Caco-2 (cell line): Measurements from ENCODE around the gene PLEKHG5. TPM values are rescaled to one million over a fixed set of nuclear protein-coding genes. Genes with fewer than 3 reads are reported as not detected.
"Not testable (repeated sequence)": the region's sequence is repeated elsewhere in the genome, so short reads cannot be mapped to it uniquely, and the experiment has no call there.

ENCODE experiments used
- BruUV-seq: library from RNA; stranded (reverse); fragments of 400-500 nt; replicated peaks from 2 replicates; lab custom pipeline; 2021; lab: Mats Ljungman, UMichigan
- CTCF ChIA-PET: fragments of 300-600 bp; sonication (Branson Sonifier 250); formaldehyde crosslinking; loops from one replicate; lab custom pipeline; 2022; ENCODE audit warnings: antibody characterized with exemption; lab: Charles Lee
- POLR2A ChIA-PET: fragments of 300-600 bp; sonication (Branson Sonifier 250); formaldehyde crosslinking; loops from one replicate; lab custom pipeline; 2022; ENCODE audit warnings: antibody characterized with exemption; lab: Charles Lee
- DNase-seq, 2 experiments: peaks; one replicate each; pipeline versions ENCODE4 v3.0.0 to v3.0.0-alpha.2; 2020 to 2022
- H3K27me3 ChIP-seq: replicated peaks from 2 replicates; pipeline ENCODE4 v1.6.0; 2011; ENCODE audit warnings: low read length; ENCODE audit not compliant: control insufficient read depth, insufficient read depth
- H3K36me3 ChIP-seq: 2 replicates; pipeline ENCODE4 v1.5.1; 2011; ENCODE audit warnings: low read length; ENCODE audit not compliant: control insufficient read depth, insufficient read depth
- H3K4me1 ChIP-seq: fragments of 250-450 bp; sonication (Bioruptor Pico); 2 replicates; pipeline ENCODE4 v1.5.1; 2020; ENCODE audit warnings: mild to moderate bottlenecking
- H3K4me3 ChIP-seq: 2 replicates; pipeline ENCODE4 v1.5.1; 2011; ENCODE audit warnings: low read depth, mild to moderate bottlenecking, control low read depth, low read length
- H3K9me3 ChIP-seq: fragments of 250-450 bp; sonication (Bioruptor Pico); 2 replicates; pipeline ENCODE4 v1.5.1; 2020; ENCODE audit warnings: mild to moderate bottlenecking, moderate library complexity
- H3K27ac Mint-ChIP-seq: one replicate; pipeline ENCODE4 v1.8.0; 2022; ENCODE audit warnings: mixed read lengths; ENCODE audit not compliant: unreplicated experiment
- H3K27me3 Mint-ChIP-seq: one replicate; pipeline ENCODE4 v1.8.0; 2022; ENCODE audit warnings: mixed read lengths; ENCODE audit not compliant: insufficient read depth, unreplicated experiment
- H3K36me3 Mint-ChIP-seq: one replicate; pipeline ENCODE4 v1.8.0; 2022; ENCODE audit warnings: mild to moderate bottlenecking, mixed read lengths; ENCODE audit not compliant: insufficient read depth, unreplicated experiment
- H3K4me1 Mint-ChIP-seq: one replicate; pipeline ENCODE4 v1.8.0; 2022; ENCODE audit warnings: low read depth, mixed read lengths; ENCODE audit not compliant: unreplicated experiment
- H3K4me3 Mint-ChIP-seq: one replicate; pipeline ENCODE4 v1.8.0; 2022; ENCODE audit warnings: mild to moderate bottlenecking, moderate library complexity, mixed read lengths; ENCODE audit not compliant: unreplicated experiment
- H3K9me3 Mint-ChIP-seq: one replicate; pipeline ENCODE4 v1.8.0; 2022; ENCODE audit warnings: mixed read lengths; ENCODE audit not compliant: unreplicated experiment
- intact Hi-C: fragments of 100-400 bp; cut with micrococcal nuclease; formaldehyde crosslinking; loops from one replicate; pipeline ENCODE4 v1.10.0; 2022; ENCODE audit not compliant: unreplicated experiment
- total RNA-seq: library from RNA; stranded (reverse); gene quantifications from 2 replicates; pipeline ENCODE4 v1.2.3, GENCODE V29; 2022
- TF ChIP-seq, protein P1 (sequence below), 2 experiments: fragments of 200-600 bp in 1 of 2; IDR thresholded peaks; 1 replicate in 1 of 2; 2 replicates in 1 of 2; pipeline versions ENCODE4 v1.5.1 to v1.8.0; 2011 to 2022; ENCODE audit warnings: antibody characterized with exemption in 1 of 2, control low read depth in 1 of 2, inconsistent platforms in 1 of 2, low read depth in 1 of 2, low read length in 1 of 2, mild to moderate bottlenecking in 1 of 2, moderate library complexity in 1 of 2; ENCODE audit not compliant: insufficient read depth in 1 of 2, severe bottlenecking in 1 of 2, unreplicated experiment in 1 of 2

Gene PLEKHG5
- total RNA-seq, 1 experiment from 2014 or later, result 12.2 TPM

DNA sequence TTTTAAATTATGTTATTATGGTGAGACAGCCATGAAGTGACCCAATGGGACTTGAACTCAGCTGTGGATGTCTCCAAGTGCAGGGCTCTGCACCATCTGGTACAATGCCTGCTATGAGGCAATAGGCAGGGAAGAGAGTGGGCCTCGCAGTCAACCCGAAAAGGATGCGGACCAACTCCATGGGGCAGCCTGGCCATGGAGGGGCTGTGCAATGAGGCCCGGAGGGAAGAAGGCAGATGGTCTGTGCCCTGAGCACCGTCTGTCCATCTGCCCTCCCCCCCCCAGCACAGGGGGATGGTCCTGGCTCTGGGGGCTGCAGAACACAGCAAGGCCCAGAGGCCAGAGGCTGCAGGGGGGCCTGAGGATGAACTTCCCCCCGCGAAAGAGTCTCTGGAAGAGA lies 49.9 kb downstream of the PLEKHG5 start:
- TF ChIP-seq, protein P1, sequence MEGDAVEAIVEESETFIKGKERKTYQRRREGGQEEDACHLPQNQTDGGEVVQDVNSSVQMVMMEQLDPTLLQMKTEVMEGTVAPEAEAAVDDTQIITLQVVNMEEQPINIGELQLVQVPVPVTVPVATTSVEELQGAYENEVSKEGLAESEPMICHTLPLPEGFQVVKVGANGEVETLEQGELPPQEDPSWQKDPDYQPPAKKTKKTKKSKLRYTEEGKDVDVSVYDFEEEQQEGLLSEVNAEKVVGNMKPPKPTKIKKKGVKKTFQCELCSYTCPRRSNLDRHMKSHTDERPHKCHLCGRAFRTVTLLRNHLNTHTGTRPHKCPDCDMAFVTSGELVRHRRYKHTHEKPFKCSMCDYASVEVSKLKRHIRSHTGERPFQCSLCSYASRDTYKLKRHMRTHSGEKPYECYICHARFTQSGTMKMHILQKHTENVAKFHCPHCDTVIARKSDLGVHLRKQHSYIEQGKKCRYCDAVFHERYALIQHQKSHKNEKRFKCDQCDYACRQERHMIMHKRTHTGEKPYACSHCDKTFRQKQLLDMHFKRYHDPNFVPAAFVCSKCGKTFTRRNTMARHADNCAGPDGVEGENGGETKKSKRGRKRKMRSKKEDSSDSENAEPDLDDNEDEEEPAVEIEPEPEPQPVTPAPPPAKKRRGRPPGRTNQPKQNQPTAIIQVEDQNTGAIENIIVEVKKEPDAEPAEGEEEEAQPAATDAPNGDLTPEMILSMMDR (IDR thresholded peaks at IDR 0.05; ENCODE audit: insufficient read depth in 1 of 2, low read depth in 1 of 2, low read length in 1 of 2, severe bottlenecking in 1 of 2, unreplicated experiment in 1 of 2), result no peak
- DNase-seq, result no peak
- Mint-ChIP-seq H3K4me1 (peaks cover 13% of the 10 kb centered on the region), H3K27me3 (no peaks in the 10 kb centered on the region), H3K27ac (no peak overlapping the region), H3K9me3 (no peaks in the 10 kb centered on the region), H3K4me3 (no peak overlapping the region), H3K36me3 (no peaks in the 10 kb centered on the region)
- Histone ChIP-seq H3K9me3 (no peaks in the 10 kb centered on the region), H3K27me3 (no peaks in the 10 kb centered on the region), H3K4me1 (no peaks in the 10 kb centered on the region), H3K36me3 (no peaks in the 10 kb centered on the region), H3K4me3 (no peak overlapping the region)
- intact Hi-C loops, result no loop called here
- CTCF ChIA-PET, result interaction anchor here (1.1 to 2.3 kb wide), 2 partner anchors 182 to 197 kb away, joined by 3 to 11 read pairs; no protein-coding TSS in a partner anchor
- BruUV-seq, result no TSS peak
- POLR2A ChIA-PET, result no interaction called here

DNA sequence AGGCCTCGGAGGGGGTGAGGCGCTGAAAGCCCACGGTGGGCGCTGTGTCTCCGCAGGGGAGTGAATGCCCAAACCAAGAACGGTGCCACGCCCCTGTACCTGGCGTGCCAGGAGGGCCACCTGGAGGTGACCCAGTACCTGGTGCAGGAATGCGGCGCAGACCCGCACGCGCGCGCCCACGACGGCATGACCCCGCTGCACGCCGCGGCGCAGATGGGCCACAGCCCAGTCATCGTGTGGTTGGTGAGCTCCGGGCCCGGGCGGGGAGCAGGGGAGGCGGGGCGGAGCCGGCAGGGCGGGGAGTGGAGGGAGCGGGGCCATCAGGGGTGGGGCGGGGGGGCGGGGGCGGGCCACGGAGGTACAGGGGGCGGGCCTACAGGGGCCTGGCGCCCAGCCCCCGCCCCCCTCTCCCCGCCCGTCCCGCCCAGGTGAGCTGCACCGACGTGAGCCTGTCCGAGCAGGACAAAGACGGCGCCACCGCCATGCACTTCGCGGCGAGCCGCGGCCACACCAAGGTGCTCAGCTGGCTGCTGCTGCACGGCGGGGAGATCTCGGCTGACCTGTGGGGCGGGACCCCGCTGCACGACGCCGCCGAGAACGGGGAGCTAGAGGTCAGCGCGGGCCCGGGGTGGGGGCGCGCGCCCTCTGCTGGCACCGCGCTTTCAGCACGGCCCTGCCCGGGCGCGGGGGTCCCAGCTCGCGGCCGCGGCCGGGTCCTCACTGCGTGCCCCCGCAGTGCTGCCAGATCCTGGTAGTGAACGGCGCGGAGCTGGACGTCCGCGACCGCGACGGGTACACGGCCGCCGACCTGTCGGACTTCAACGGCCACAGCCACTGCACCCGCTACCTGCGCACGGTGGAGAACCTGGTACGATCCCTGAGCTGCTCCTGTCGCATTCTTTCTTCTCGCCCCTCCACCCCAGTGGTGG lies 51.0 kb downstream of the PLEKHG5 start:
- Mint-ChIP-seq H3K4me1 (peaks cover 13% of the 10 kb centered on the region), H3K9me3 (no peaks in the 10 kb centered on the region), H3K27me3 (no peaks in the 10 kb centered on the region), H3K4me3 (peak overlapping the region; percentile 63), H3K27ac (no peak overlapping the region), H3K36me3 (no peaks in the 10 kb centered on the region)
- TF ChIP-seq, protein P1 (IDR thresholded peaks at IDR 0.05; ENCODE audit: insufficient read depth in 1 of 2, low read depth in 1 of 2, low read length in 1 of 2, severe bottlenecking in 1 of 2, unreplicated experiment in 1 of 2), result peak; percentile 11 to 43
- CTCF ChIA-PET, result interaction anchor here (0.5 to 2.3 kb wide), 13 partner anchors 9 to 292 kb away, joined by 3 to 20 read pairs (median 5); partner anchors contain the start of gene HES2
- no peaks in the 10 kb centered on the region for H3K27me3 ChIP-seq
- H3K4me3 ChIP-seq, result peak overlapping the region; percentile 28
- DNase-seq, result peak; percentile 79 to 80
- POLR2A ChIA-PET, result interaction anchor here (0.6 kb wide), 1 partner anchor 83 kb away, joined by 3 read pairs; no protein-coding TSS in a partner anchor
- no peaks in the 10 kb centered on the region for H3K4me1 ChIP-seq
- intact Hi-C loops, result no loop called here
- no peaks in the 10 kb centered on the region for H3K36me3 ChIP-seq
- no peaks in the 10 kb centered on the region for H3K9me3 ChIP-seq
- no TSS peak for BruUV-seq

DNA sequence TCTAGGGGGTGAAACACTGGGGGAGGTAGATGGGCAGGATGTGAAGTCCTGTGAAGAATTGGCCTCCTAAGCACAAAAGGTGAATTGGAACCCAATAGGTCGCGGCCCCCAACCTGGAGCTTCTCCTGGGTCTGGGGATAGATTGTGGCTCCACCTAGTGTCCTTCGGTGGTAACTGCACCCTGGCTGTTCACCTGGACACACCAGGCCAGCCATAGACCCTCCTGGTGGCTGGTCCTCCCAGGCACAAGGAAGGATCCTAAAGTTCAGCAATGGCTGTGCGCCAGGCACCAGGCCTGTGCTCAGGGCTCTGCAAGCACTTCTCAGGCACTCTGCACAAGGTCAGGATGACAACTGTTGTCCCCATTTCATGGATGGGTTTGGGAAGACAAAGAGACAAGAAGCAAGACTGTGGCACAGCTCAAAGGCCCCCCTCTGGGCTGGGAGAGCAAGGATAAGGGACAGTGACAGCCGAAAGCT lies 53.4 kb downstream of the PLEKHG5 start:
- intact Hi-C loops, result loop anchor here (1.0 to 2.0 kb wide), 2 partner anchors 15 to 192 kb away; no protein-coding TSS in a partner anchor
- TF ChIP-seq, protein P1 (IDR thresholded peaks at IDR 0.05; ENCODE audit: insufficient read depth in 1 of 2, low read depth in 1 of 2, low read length in 1 of 2, severe bottlenecking in 1 of 2, unreplicated experiment in 1 of 2), result peak; percentile 88 to 89
- Histone ChIP-seq H3K27me3 (no peaks in the 10 kb centered on the region), H3K36me3 (no peaks in the 10 kb centered on the region), H3K4me1 (no peaks in the 10 kb centered on the region), H3K9me3 (no peaks in the 10 kb centered on the region), H3K4me3 (no peak overlapping the region)
- H3K4me3 Mint-ChIP-seq, result no peak overlapping the region
- H3K4me1 Mint-ChIP-seq, result peaks cover 13% of the 10 kb centered on the region
- no peak overlapping the region for H3K27ac Mint-ChIP-seq
- peak; percentile 84 to 86 for DNase-seq
- H3K9me3 Mint-ChIP-seq, result no peaks in the 10 kb centered on the region
- BruUV-seq, result no TSS peak
- H3K36me3 Mint-ChIP-seq, result no peaks in the 10 kb centered on the region
- H3K27me3 Mint-ChIP-seq, result no peaks in the 10 kb centered on the region
- CTCF ChIA-PET, result interaction anchor here (0.6 to 2.3 kb wide), 18 partner anchors 10 to 192 kb away, joined by 3 to 39 read pairs (median 4); partner anchors contain the start of gene HES2
- POLR2A ChIA-PET, result no interaction called here

DNA sequence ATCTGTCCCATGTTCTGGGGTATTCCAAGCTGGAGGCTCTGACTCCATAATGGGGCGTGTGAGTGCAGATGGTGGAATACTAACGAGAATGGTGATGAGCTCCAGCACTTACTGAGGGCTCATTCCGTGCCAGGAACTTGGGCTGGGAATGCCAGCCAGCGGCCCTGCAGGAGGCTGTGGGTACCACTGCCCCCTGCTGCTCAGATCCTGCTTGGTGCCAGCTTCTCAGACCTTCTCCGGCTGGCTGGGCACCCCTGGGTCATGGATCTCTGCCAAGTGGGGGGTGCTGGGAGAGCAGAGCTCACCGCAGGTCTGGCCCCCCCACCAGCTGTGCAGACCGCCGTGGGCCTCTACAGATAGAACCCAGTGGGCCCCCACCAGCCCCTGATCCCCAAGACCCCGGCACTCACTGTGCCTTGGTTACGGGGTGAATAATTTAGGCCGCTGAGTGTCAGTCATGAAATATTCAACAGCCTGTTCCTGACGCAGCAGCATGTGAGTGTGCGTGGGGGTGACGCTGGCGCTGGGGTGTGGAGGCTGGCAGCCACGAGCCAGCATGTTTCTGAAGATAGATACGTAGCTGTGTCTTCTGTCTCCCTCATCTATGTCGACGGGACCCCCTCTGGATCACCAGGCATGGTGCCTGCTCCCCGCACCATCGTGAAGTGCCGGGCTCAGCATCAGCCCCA lies 54.3 kb downstream of the PLEKHG5 start:
- H3K4me1 Mint-ChIP-seq, result peaks cover 13% of the 10 kb centered on the region
- POLR2A ChIA-PET, H3K9me3 Mint-ChIP-seq, H3K36me3 Mint-ChIP-seq, H3K4me1 ChIP-seq, H3K9me3 ChIP-seq, H3K27me3 Mint-ChIP-seq, intact Hi-C loops, H3K27ac Mint-ChIP-seq, H3K4me3 ChIP-seq, H3K36me3 ChIP-seq, DNase-seq, H3K27me3 ChIP-seq, H3K4me3 Mint-ChIP-seq, BruUV-seq: not testable (repeated sequence)
- CTCF ChIA-PET, result interaction anchor here (0.6 to 2.3 kb wide), 16 partner anchors 9 to 191 kb away, joined by 3 to 39 read pairs (median 4); partner anchors contain the start of gene HES2
